ENCODE measurements around the gene NR6A1. TPM values are rescaled to one million over a fixed set of nuclear protein-coding genes. Genes with fewer than 3 reads are reported as not detected.

The NR6A1 gene
- polyA plus RNA-seq, 1 donor from 2014 or later, result 4.3 TPM

DNA sequence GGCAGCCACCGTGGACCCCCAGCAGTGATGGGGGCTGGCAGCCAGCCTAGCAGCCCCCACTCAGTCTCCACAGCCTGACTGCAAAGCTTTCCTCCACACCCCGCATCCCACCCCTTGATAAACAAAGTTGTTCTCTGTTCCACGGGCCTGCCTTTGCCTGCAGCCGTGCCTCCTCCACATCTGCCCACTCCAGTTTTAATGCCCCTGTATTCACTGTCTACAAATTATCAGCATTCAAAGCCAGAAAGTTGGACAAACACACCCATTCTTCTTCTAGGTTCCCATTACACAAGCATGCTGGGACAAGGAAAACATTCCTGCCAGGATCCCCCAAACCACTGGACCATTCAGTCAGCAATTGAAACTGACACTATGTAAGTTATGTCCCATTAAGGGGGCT lies 240.9 kb downstream of the NR6A1 start:
- H3K79me2 ChIP-seq (replicated peaks; ENCODE audit: insufficient read depth, low read length), result no peaks in the 10 kb centered on the region
- H3K27me3 ChIP-seq (ENCODE audit: insufficient read depth, low read depth, low read length), result no peaks in the 10 kb centered on the region
- no peaks in the 10 kb centered on the region for H3K9me3 ChIP-seq (ENCODE audit: low read length)
- H3K4me2 ChIP-seq (ENCODE audit: low read length), result no peak overlapping the region
- no peaks in the 10 kb centered on the region for H3F3A ChIP-seq (ENCODE audit: insufficient read depth, low read length, poor library complexity, severe bottlenecking)
- H3K36me3 ChIP-seq (ENCODE audit: insufficient read depth, low read length), result no peaks in the 10 kb centered on the region
- H2AFZ ChIP-seq (ENCODE audit: low read depth, low read length), result no peak overlapping the region
- no peak overlapping the region for H3K4me3 ChIP-seq (ENCODE audit: low read length)
- H3K9me2 ChIP-seq (ENCODE audit: insufficient read depth, low read length), result no peaks in the 10 kb centered on the region
- TF ChIP-seq MXI1 (conservative IDR thresholded peaks at IDR 0.05; ENCODE audit: poor library complexity, severe bottlenecking) (no peak), EP300 (conservative IDR thresholded peaks at IDR 0.05; ENCODE audit: poor library complexity, severe bottlenecking) (no peak), TAF1 (IDR thresholded peaks at IDR 0.05; ENCODE audit: low read depth) (no peak), EZH2 (IDR thresholded peaks at IDR 0.05; ENCODE audit: borderline replicate concordance, insufficient read depth, low read length, poor library complexity, severe bottlenecking) (no peak), SMC3 (conservative IDR thresholded peaks at IDR 0.05; ENCODE audit: poor library complexity) (no peak), RAD21 (conservative IDR thresholded peaks at IDR 0.05) (no peak), POLR2AphosphoS5 (IDR thresholded peaks at IDR 0.05) (no peak)
- TF ChIP-seq, protein P1, sequence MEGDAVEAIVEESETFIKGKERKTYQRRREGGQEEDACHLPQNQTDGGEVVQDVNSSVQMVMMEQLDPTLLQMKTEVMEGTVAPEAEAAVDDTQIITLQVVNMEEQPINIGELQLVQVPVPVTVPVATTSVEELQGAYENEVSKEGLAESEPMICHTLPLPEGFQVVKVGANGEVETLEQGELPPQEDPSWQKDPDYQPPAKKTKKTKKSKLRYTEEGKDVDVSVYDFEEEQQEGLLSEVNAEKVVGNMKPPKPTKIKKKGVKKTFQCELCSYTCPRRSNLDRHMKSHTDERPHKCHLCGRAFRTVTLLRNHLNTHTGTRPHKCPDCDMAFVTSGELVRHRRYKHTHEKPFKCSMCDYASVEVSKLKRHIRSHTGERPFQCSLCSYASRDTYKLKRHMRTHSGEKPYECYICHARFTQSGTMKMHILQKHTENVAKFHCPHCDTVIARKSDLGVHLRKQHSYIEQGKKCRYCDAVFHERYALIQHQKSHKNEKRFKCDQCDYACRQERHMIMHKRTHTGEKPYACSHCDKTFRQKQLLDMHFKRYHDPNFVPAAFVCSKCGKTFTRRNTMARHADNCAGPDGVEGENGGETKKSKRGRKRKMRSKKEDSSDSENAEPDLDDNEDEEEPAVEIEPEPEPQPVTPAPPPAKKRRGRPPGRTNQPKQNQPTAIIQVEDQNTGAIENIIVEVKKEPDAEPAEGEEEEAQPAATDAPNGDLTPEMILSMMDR (IDR thresholded peaks at IDR 0.05; ENCODE audit: poor library complexity, severe bottlenecking), result no peak
- TF ChIP-seq, protein P2, sequence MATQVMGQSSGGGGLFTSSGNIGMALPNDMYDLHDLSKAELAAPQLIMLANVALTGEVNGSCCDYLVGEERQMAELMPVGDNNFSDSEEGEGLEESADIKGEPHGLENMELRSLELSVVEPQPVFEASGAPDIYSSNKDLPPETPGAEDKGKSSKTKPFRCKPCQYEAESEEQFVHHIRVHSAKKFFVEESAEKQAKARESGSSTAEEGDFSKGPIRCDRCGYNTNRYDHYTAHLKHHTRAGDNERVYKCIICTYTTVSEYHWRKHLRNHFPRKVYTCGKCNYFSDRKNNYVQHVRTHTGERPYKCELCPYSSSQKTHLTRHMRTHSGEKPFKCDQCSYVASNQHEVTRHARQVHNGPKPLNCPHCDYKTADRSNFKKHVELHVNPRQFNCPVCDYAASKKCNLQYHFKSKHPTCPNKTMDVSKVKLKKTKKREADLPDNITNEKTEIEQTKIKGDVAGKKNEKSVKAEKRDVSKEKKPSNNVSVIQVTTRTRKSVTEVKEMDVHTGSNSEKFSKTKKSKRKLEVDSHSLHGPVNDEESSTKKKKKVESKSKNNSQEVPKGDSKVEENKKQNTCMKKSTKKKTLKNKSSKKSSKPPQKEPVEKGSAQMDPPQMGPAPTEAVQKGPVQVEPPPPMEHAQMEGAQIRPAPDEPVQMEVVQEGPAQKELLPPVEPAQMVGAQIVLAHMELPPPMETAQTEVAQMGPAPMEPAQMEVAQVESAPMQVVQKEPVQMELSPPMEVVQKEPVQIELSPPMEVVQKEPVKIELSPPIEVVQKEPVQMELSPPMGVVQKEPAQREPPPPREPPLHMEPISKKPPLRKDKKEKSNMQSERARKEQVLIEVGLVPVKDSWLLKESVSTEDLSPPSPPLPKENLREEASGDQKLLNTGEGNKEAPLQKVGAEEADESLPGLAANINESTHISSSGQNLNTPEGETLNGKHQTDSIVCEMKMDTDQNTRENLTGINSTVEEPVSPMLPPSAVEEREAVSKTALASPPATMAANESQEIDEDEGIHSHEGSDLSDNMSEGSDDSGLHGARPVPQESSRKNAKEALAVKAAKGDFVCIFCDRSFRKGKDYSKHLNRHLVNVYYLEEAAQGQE (IDR thresholded peaks at IDR 0.05; ENCODE audit: borderline replicate concordance), result no peak
- no peak overlapping the region for H3K9ac ChIP-seq (ENCODE audit: low read length)
- no peaks in the 10 kb centered on the region for H4K20me1 ChIP-seq (ENCODE audit: insufficient read depth)
- H3K27ac ChIP-seq (ENCODE audit: low read length), result no peak overlapping the region

DNA sequence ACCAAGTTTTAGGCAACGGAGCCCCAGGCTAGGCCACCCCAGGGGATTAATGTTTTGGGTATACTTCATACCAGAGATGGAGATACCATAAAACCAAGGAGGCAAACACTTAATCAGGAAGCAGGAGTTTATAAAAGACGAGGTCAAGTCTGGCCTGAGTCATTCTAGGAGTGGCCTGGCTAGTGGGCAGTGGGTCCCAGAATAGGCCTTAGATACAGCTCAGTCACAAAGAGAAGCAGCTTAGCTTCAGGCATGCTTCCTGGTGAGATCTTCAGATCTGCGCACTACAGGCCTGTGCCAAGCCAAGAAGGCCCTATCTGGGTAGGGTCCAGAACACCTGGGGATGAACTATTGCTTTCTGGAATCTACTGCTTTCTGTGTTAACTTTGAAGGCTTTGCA lies 243.3 kb downstream of the NR6A1 start:
- no peaks in the 10 kb centered on the region for H3K9me3 ChIP-seq (ENCODE audit: low read length)
- no peak overlapping the region for H3K9ac ChIP-seq (ENCODE audit: low read length)
- TF ChIP-seq, protein P2 (IDR thresholded peaks at IDR 0.05; ENCODE audit: borderline replicate concordance), result no peak
- no peak for TF ChIP-seq RAD21 (conservative IDR thresholded peaks at IDR 0.05)
- TF ChIP-seq, protein P1 (IDR thresholded peaks at IDR 0.05; ENCODE audit: poor library complexity, severe bottlenecking), result no peak
- no peak for TF ChIP-seq POLR2AphosphoS5 (IDR thresholded peaks at IDR 0.05)
- no peak for TF ChIP-seq EZH2 (IDR thresholded peaks at IDR 0.05; ENCODE audit: borderline replicate concordance, insufficient read depth, low read length, poor library complexity, severe bottlenecking)
- no peak for TF ChIP-seq EP300 (conservative IDR thresholded peaks at IDR 0.05; ENCODE audit: poor library complexity, severe bottlenecking)
- TF ChIP-seq SMC3 (conservative IDR thresholded peaks at IDR 0.05; ENCODE audit: poor library complexity), result no peak
- TF ChIP-seq MXI1 (conservative IDR thresholded peaks at IDR 0.05; ENCODE audit: poor library complexity, severe bottlenecking), result no peak
- no peak for TF ChIP-seq TAF1 (IDR thresholded peaks at IDR 0.05; ENCODE audit: low read depth)
- no peak overlapping the region for H3K4me2 ChIP-seq (ENCODE audit: low read length)
- H3K27ac ChIP-seq (ENCODE audit: low read length), result no peak overlapping the region
- H3K36me3 ChIP-seq (ENCODE audit: insufficient read depth, low read length), result no peaks in the 10 kb centered on the region
- no peaks in the 10 kb centered on the region for H3K79me2 ChIP-seq (replicated peaks; ENCODE audit: insufficient read depth, low read length)
- H3K4me3 ChIP-seq (ENCODE audit: low read length), result no peak overlapping the region
- H2AFZ ChIP-seq (ENCODE audit: low read depth, low read length), result no peak overlapping the region
- no peaks in the 10 kb centered on the region for H3K27me3 ChIP-seq (ENCODE audit: insufficient read depth, low read depth, low read length)
- no peaks in the 10 kb centered on the region for H3K9me2 ChIP-seq (ENCODE audit: insufficient read depth, low read length)
- no peaks in the 10 kb centered on the region for H3F3A ChIP-seq (ENCODE audit: insufficient read depth, low read length, poor library complexity, severe bottlenecking)
- no peaks in the 10 kb centered on the region for H4K20me1 ChIP-seq (ENCODE audit: insufficient read depth)
